GM12878 (cell line): ENCODE data around the gene KLHL22. TPM values are rescaled to one million over a fixed set of nuclear protein-coding genes. Genes with fewer than 3 reads are reported as not detected.

Source experiments
- ATAC-seq: fragments of 200-7000 bp; cut with Tn5 transposase; 3 replicates; pipeline ENCODE4 v1.9.1; 2020; ENCODE audit warnings: mild to moderate bottlenecking, moderate library complexity
- BruUV-seq: library from RNA; stranded (reverse); fragments of 400-500 nt; replicated peaks from 2 replicates; lab custom pipeline; 2021; lab: Mats Ljungman, UMichigan
- CTCF ChIA-PET: fragments of 300-600 bp; sonication (Branson Sonifier 250); formaldehyde crosslinking; extraction: SDS; loops from one replicate; lab custom pipeline; 2021; ENCODE audit warnings: inconsistent platforms; lab: Yijun Ruan, JAX
- POLR2A ChIA-PET: fragments of 350-600 bp; formaldehyde crosslinking; extraction: SDS; loops from one replicate; lab custom pipeline; 2021; ENCODE audit warnings: inconsistent platforms; lab: Charles Lee
- RAD21 ChIA-PET: fragments of 300-600 bp; sonication (Branson Sonifier 250); formaldehyde crosslinking; loops from one replicate; lab custom pipeline; 2023; ENCODE audit warnings: antibody characterized with exemption; ENCODE audit not compliant: unreplicated experiment; lab: Charles Lee
- SMC1A ChIA-PET: fragments of 300-600 bp; sonication (Branson Sonifier 250); formaldehyde crosslinking; loops from one replicate; lab custom pipeline; 2023; ENCODE audit not compliant: unreplicated experiment, uncharacterized antibody; lab: Charles Lee
- DNase-seq: peaks from one replicate; pipeline ENCODE4 v3.0.0-alpha.2; 2011; ENCODE audit warnings: low read depth, low spot score
- FAIRE-seq: peaks from 3 replicates; lab custom pipeline; 2011; peaks lifted over from hg19 to GRCh38; lab: Jason Lieb, UNC
- H2AFZ ChIP-seq: 2 replicates; pipeline ENCODE4 v1.6.0; 2011; ENCODE audit warnings: low read depth, low read length, control low read depth; ENCODE audit not compliant: control insufficient read depth
- H3K27ac ChIP-seq: 2 replicates; pipeline ENCODE4 v1.5.1; 2011; ENCODE audit warnings: control low read depth; ENCODE audit not compliant: control insufficient read depth, insufficient read depth
- H3K27me3 ChIP-seq, 2 experiments: replicated peaks in 1 of 2; 2 replicates each; pipeline versions ENCODE4 v1.6.0 to v1.6.1; 2011; ENCODE audit warnings: low read length in 1 of 2; ENCODE audit not compliant: control insufficient read depth in 2 of 2, insufficient read depth in 2 of 2
- H3K36me3 ChIP-seq, 2 experiments: 2 replicates each; pipeline ENCODE4 v1.5.1; 2011; ENCODE audit warnings: low read length in 1 of 2; ENCODE audit not compliant: control insufficient read depth in 2 of 2, insufficient read depth in 2 of 2
- H3K4me1 ChIP-seq: 2 replicates; pipeline ENCODE4 v1.6.1; 2011; ENCODE audit warnings: mild to moderate bottlenecking, low read length, moderate library complexity, mixed read lengths; ENCODE audit not compliant: control insufficient read depth, insufficient read depth
- H3K4me2 ChIP-seq: 2 replicates; pipeline ENCODE4 v1.6.0; 2011; ENCODE audit warnings: control low read depth; ENCODE audit not compliant: control insufficient read depth, insufficient read depth
- H3K4me3 ChIP-seq: fragments of 200-600 bp; sonication (generic); 2 replicates; pipeline ENCODE4 v1.5.1; 2016
- H3K79me2 ChIP-seq: 2 replicates; pipeline ENCODE4 v1.6.0; 2011; ENCODE audit warnings: low read length; ENCODE audit not compliant: control insufficient read depth, insufficient read depth
- H3K9ac ChIP-seq: 2 replicates; pipeline ENCODE4 v1.8.0; 2011; ENCODE audit warnings: low read length, control low read depth, mixed read lengths; ENCODE audit not compliant: control insufficient read depth, insufficient read depth
- H3K9me3 ChIP-seq: replicated peaks from 3 replicates; pipeline ENCODE4 v1.5.1; 2011; ENCODE audit warnings: mild to moderate bottlenecking, low read length; ENCODE audit not compliant: control insufficient read depth, insufficient read depth
- H4K20me1 ChIP-seq: 2 replicates; pipeline ENCODE4 v1.6.0; 2011; ENCODE audit not compliant: control insufficient read depth, insufficient read depth
- CBX5 ChIP-seq: sonication (generic); IDR thresholded peaks from 2 replicates; pipeline ENCODE4 v1.6.1; 2016; ENCODE audit warnings: low read depth, moderate library complexity, mild to moderate bottlenecking, inconsistent platforms
- CHD4 ChIP-seq: fragments of 200-600 bp; sonication (generic); IDR thresholded peaks from 2 replicates; pipeline ENCODE4 v1.6.1; 2016; ENCODE audit warnings: mild to moderate bottlenecking
- GATAD2B ChIP-seq: fragments of 450-650 bp; conservative IDR thresholded peaks from 2 replicates; pipeline ENCODE4 v1.6.1; 2017; ENCODE audit warnings: low read depth, mild to moderate bottlenecking, moderate library complexity
- HDAC2 ChIP-seq: fragments of 200-600 bp; sonication (generic); IDR thresholded peaks from 2 replicates; pipeline ENCODE4 v1.6.1; 2017
- JUNB ChIP-seq: IDR thresholded peaks from 2 replicates; pipeline ENCODE4 v1.6.1; 2016; ENCODE audit warnings: antibody characterized with exemption, mild to moderate bottlenecking
- MYB ChIP-seq: fragments of 150-350 bp; IDR thresholded peaks from 2 replicates; pipeline ENCODE4 v1.6.1; 2014; ENCODE audit warnings: mild to moderate bottlenecking, low read depth, low read length, borderline replicate concordance
- PAX8 ChIP-seq: fragments of 450-650 bp; IDR thresholded peaks from 2 replicates; pipeline ENCODE4 v1.6.1; 2017; ENCODE audit warnings: mild to moderate bottlenecking, moderate library complexity
- POLR2AphosphoS2 ChIP-seq: IDR thresholded peaks from 2 replicates; pipeline ENCODE4 v1.6.1; 2011; ENCODE audit warnings: low read depth, mild to moderate bottlenecking, low read length, improper control_type of control experiment, moderate library complexity
- SMAD1 ChIP-seq: fragments of 450-650 bp; IDR thresholded peaks from 2 replicates; pipeline ENCODE4 v1.6.1; 2018; ENCODE audit warnings: mild to moderate bottlenecking, low read depth; ENCODE audit not compliant: partially characterized antibody
- SPI1 ChIP-seq: IDR thresholded peaks from 2 replicates; pipeline ENCODE4 v1.6.1; 2011; ENCODE audit warnings: low read depth, mild to moderate bottlenecking, low read length, moderate library complexity, borderline replicate concordance; ENCODE audit not compliant: insufficient read depth
- TAF1 ChIP-seq: IDR thresholded peaks from 2 replicates; pipeline ENCODE4 v1.6.1; 2011; ENCODE audit warnings: mild to moderate bottlenecking, low read depth, low read length, borderline replicate concordance
- YBX1 ChIP-seq: fragments of 450-650 bp; IDR thresholded peaks from 2 replicates; pipeline ENCODE4 v1.6.1; 2016; ENCODE audit warnings: antibody characterized with exemption
- ZBED1 ChIP-seq: IDR thresholded peaks from 2 replicates; pipeline ENCODE4 v1.6.1; 2016; ENCODE audit warnings: borderline replicate concordance
- WGBS: methylation state at CpG from one replicate; pipeline ENCODE4 v1.1.6; 2016; ENCODE audit warnings: low lambda C conversion rate; ENCODE audit not compliant: insufficient replicate concordance, insufficient coverage; ENCODE audit errors: missing lambda C conversion rate; 5-methylcytosine and 5-hydroxymethylcytosine counted together
- in situ Hi-C: fragments of 300-500 bp; cut with MboI; formaldehyde crosslinking; loops from 9 replicates; pipeline ENCODE4 v1.14.3; 2018; ENCODE audit warnings: mixed read lengths
- intact Hi-C: fragments of 100-400 bp; cut with micrococcal nuclease; formaldehyde crosslinking; loops from one replicate; pipeline ENCODE4 v1.14.2; 2022; ENCODE audit not compliant: unreplicated experiment
- polyA plus RNA-seq, 11 experiments: library from polyadenylated mRNA; depleted of rRNA in 4 of 11; unstranded in 6 of 11; stranded (reverse) in 5 of 11; fragments of >200 nt; fragmentation: Nextera tagmentation in 4 of 11; fragmentation: Illumina TruSeq in 1 of 11; extraction: Ambion mirVana in 4 of 11; extraction: Trizol in 1 of 11; gene quantifications; 1 replicate in 1 of 11; 2 replicates in 10 of 11; pipeline versions ENCODE4 v1.2.1 to v1.2.3, GENCODE V29; 2011 to 2016; ENCODE audit warnings: inconsistent platforms in 2 of 11, missing spikeins in 2 of 11, low read depth in 1 of 11
- total RNA-seq, 4 experiments: library from RNA; depleted of rRNA in 3 of 4; stranded (reverse); fragments of >200 nt in 3 of 4; fragmentation: Illumina TruSeq in 1 of 4; extraction: Trizol in 1 of 4; gene quantifications; 2 replicates each; pipeline versions ENCODE4 v1.2.1 to v1.2.3, GENCODE V29; 2013 to 2021
- TF ChIP-seq, protein P1 (sequence below): fragments of 450-650 bp; formaldehyde crosslinking; IDR thresholded peaks from 2 replicates; pipeline ENCODE4 v1.5.0; 2022; ENCODE audit warnings: mild to moderate bottlenecking, missing genetic modification characterization
- TF ChIP-seq, protein P2 (sequence below): fragments of 450-650 bp; IDR thresholded peaks from 2 replicates; pipeline ENCODE4 v1.6.1; 2014; ENCODE audit warnings: mild to moderate bottlenecking

KLHL22 gene
- total and polyA plus RNA-seq, 10 of the 15 experiments (the other 5 are each of a cell fraction or from before 2014, with no cell fraction given): 0.06 to 22.1 (median 14.2) TPM

GRCh38 chr22:20414450-20414849 is 81.1 kb downstream of the KLHL22 start:
- H3K9me3 ChIP-seq: no peaks in the 10 kb centered on the region
- no peak overlapping the region for H2AFZ ChIP-seq
- SMC1A ChIA-PET: no interaction called here
- no peak overlapping the region for H3K4me2 ChIP-seq
- H3K27me3 ChIP-seq: no peaks in the 10 kb centered on the region
- TF ChIP-seq SMAD1 (no peak), CBX5 (no peak), POLR2AphosphoS2 (no peak), YBX1 (no peak), JUNB (no peak), TAF1 (no peak), PAX8 (no peak), GATAD2B (no peak), CHD4 (no peak), SPI1 (no peak), ZBED1 (no peak), MYB (no peak), HDAC2 (no peak)
- TF ChIP-seq, protein P1, sequence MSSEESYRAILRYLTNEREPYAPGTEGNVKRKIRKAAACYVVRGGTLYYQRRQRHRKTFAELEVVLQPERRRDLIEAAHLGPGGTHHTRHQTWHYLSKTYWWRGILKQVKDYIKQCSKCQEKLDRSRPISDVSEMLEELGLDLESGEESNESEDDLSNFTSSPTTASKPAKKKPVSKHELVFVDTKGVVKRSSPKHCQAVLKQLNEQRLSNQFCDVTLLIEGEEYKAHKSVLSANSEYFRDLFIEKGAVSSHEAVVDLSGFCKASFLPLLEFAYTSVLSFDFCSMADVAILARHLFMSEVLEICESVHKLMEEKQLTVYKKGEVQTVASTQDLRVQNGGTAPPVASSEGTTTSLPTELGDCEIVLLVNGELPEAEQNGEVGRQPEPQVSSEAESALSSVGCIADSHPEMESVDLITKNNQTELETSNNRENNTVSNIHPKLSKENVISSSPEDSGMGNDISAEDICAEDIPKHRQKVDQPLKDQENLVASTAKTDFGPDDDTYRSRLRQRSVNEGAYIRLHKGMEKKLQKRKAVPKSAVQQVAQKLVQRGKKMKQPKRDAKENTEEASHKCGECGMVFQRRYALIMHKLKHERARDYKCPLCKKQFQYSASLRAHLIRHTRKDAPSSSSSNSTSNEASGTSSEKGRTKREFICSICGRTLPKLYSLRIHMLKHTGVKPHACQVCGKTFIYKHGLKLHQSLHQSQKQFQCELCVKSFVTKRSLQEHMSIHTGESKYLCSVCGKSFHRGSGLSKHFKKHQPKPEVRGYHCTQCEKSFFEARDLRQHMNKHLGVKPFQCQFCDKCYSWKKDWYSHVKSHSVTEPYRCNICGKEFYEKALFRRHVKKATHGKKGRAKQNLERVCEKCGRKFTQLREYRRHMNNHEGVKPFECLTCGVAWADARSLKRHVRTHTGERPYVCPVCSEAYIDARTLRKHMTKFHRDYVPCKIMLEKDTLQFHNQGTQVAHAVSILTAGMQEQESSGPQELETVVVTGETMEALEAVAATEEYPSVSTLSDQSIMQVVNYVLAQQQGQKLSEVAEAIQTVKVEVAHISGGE (CRISPR knock-in tag): no peak
- TF ChIP-seq, protein P2, sequence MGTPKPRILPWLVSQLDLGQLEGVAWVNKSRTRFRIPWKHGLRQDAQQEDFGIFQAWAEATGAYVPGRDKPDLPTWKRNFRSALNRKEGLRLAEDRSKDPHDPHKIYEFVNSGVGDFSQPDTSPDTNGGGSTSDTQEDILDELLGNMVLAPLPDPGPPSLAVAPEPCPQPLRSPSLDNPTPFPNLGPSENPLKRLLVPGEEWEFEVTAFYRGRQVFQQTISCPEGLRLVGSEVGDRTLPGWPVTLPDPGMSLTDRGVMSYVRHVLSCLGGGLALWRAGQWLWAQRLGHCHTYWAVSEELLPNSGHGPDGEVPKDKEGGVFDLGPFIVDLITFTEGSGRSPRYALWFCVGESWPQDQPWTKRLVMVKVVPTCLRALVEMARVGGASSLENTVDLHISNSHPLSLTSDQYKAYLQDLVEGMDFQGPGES: no peak
- TF ChIP-seq, all 136 proteins: peak for 0
- ATAC-seq: no peak
- in situ Hi-C loops (no loop called here), intact Hi-C loops (loop anchor here (10.0 kb wide), 1 partner anchor 150 kb away; no protein-coding TSS in a partner anchor)
- ChIA-PET POLR2A (no interaction called here), CTCF (no interaction called here), RAD21 (no interaction called here)
- no peak overlapping the region for H3K9ac ChIP-seq
- H3K79me2 ChIP-seq: no peaks in the 10 kb centered on the region
- DNase-seq: no peak
- no peak overlapping the region for H3K4me3 ChIP-seq
- no peak overlapping the region for H3K27ac ChIP-seq
- no peak for FAIRE-seq
- 29% methylated on average over 3 of the region's 3 CpGs for WGBS
- no peaks in the 10 kb centered on the region for H3K36me3 ChIP-seq
- H4K20me1 ChIP-seq: no peaks in the 10 kb centered on the region
- no TSS peak for BruUV-seq
- no peaks in the 10 kb centered on the region for H3K4me1 ChIP-seq
